HCT116 (cell line): Measurements from ENCODE around the gene CCNK. TPM values are rescaled to one million over a fixed set of nuclear protein-coding genes. Genes with fewer than 3 reads are reported as not detected.

Experiments
- ATAC-seq: fragments of 200-7000 bp; cut with Tn5 transposase; 2 replicates; pipeline ENCODE4 v1.9.1; 2020; ENCODE audit warnings: mild to moderate bottlenecking, moderate library complexity
- BruUV-seq: library from RNA; stranded (reverse); fragments of 400-500 nt; replicated peaks from 2 replicates; lab custom pipeline; 2021; lab: Mats Ljungman, UMichigan
- CTCF ChIA-PET: fragments of 300-600 bp; sonication (Branson Sonifier 250); formaldehyde crosslinking; loops from one replicate; lab custom pipeline; 2021; ENCODE audit warnings: antibody characterized with exemption; lab: Charles Lee
- POLR2A ChIA-PET: fragments of 300-600, 350-600 bp; sonication (Branson Sonifier 250); formaldehyde crosslinking; loops from one replicate; lab custom pipeline; 2021; ENCODE audit warnings: antibody characterized with exemption; lab: Charles Lee
- RAD21 ChIA-PET, 2 experiments: fragments of 300-600 bp; sonication (Branson Sonifier 250); formaldehyde crosslinking; loops; one replicate each; lab custom pipeline; 2023; ENCODE audit warnings: low total read pairs in 2 of 2; ENCODE audit not compliant: uncharacterized antibody in 2 of 2, unreplicated experiment in 2 of 2, low non-redundant PET in 1 of 2; lab: Charles Lee
- DNase-seq: peaks from one replicate; pipeline ENCODE4 v3.0.0-alpha.2; 2010; ENCODE audit warnings: low read depth, low spot score
- H2AFZ ChIP-seq: fragments of 200-600 bp; shearing (Covaris generic), sonication (generic); 2 replicates; pipeline ENCODE4 v1.6.1; 2017; ENCODE audit warnings: low read depth, mixed run types, mixed read lengths, antibody characterized with exemption, low read length; ENCODE audit not compliant: poor library complexity, severe bottlenecking
- H3K27ac ChIP-seq: 2 replicates; pipeline ENCODE4 v1.5.1; 2012; ENCODE audit warnings: low read depth, low read length
- H3K27me3 ChIP-seq: fragments of 200-600 bp; sonication (generic); 2 replicates; pipeline ENCODE4 v1.6.1; 2016; ENCODE audit warnings: mixed run types, low read length, mixed read lengths; ENCODE audit not compliant: insufficient read depth
- H3K36me3 ChIP-seq, 2 experiments: fragments of 200-500 bp in 1 of 2; fragments of 200-600 bp in 1 of 2; sonication (Bioruptor generic) in 1 of 2; sonication (generic) in 1 of 2; 2 replicates each; pipeline versions ENCODE4 v1.5.1 to v1.6.1; 2014 to 2016; ENCODE audit warnings: low read length in 2 of 2, inconsistent platforms in 1 of 2, mixed read lengths in 1 of 2, mixed run types in 1 of 2; ENCODE audit not compliant: insufficient read depth in 2 of 2, control insufficient read depth in 1 of 2
- H3K4me1 ChIP-seq, 2 experiments: fragments of 200-600 bp in 1 of 2; sonication (generic) in 1 of 2; 2 replicates each; pipeline versions ENCODE4 v1.5.1 to v1.6.1; 2012 to 2017; ENCODE audit warnings: low read length in 2 of 2, inconsistent platforms in 1 of 2, mild to moderate bottlenecking in 1 of 2, mixed read lengths in 1 of 2, mixed run types in 1 of 2, moderate library complexity in 1 of 2; ENCODE audit not compliant: insufficient read depth in 2 of 2, control insufficient read depth in 1 of 2
- H3K4me2 ChIP-seq: fragments of 200-600 bp; sonication (generic); 2 replicates; pipeline ENCODE4 v1.6.1; 2017; ENCODE audit warnings: mixed run types, low read length, mixed read lengths
- H3K4me3 ChIP-seq, 2 experiments: fragments of 200-600 bp in 1 of 2; sonication (generic) in 1 of 2; replicated peaks in 1 of 2; 2 replicates each; pipeline ENCODE4 v1.5.1; 2011 to 2016; ENCODE audit warnings: low read length in 2 of 2, control low read depth in 1 of 2, low read depth in 1 of 2, mild to moderate bottlenecking in 1 of 2, mixed read lengths in 1 of 2, mixed run types in 1 of 2
- H3K79me2 ChIP-seq: fragments of 200-600 bp; sonication (generic); 2 replicates; pipeline ENCODE4 v1.6.1; 2017; ENCODE audit warnings: mild to moderate bottlenecking, mixed run types, low read length, moderate library complexity, mixed read lengths; ENCODE audit not compliant: insufficient read depth
- H3K9ac ChIP-seq: fragments of 200-600 bp; sonication (generic); 2 replicates; pipeline ENCODE4 v1.6.1; 2016; ENCODE audit warnings: low read length, mixed read lengths
- H3K9me2 ChIP-seq: fragments of 200-600 bp; sonication (generic), shearing (Covaris generic); 2 replicates; pipeline ENCODE4 v1.6.1; 2017; ENCODE audit warnings: mixed run types, mild to moderate bottlenecking, moderate library complexity; ENCODE audit not compliant: insufficient read depth
- H3K9me3 ChIP-seq, 2 experiments: fragments of 200-500 bp in 1 of 2; fragments of 200-600 bp in 1 of 2; sonication (Bioruptor generic) in 1 of 2; sonication (generic) in 1 of 2; 2 replicates each; pipeline ENCODE4 v1.6.1; 2014 to 2017; ENCODE audit warnings: low read length in 2 of 2, mixed read lengths in 2 of 2, inconsistent platforms in 1 of 2, low read depth in 1 of 2, mild to moderate bottlenecking in 1 of 2, mixed run types in 1 of 2, moderate library complexity in 1 of 2; ENCODE audit not compliant: control insufficient read depth in 1 of 2, insufficient read depth in 1 of 2
- H4K20me1 ChIP-seq: fragments of 200-600 bp; sonication (generic), shearing (Covaris generic); 2 replicates; pipeline ENCODE4 v1.6.1; 2017; ENCODE audit warnings: mixed run types, mild to moderate bottlenecking, moderate library complexity; ENCODE audit not compliant: insufficient read depth
- ATF3 ChIP-seq: IDR thresholded peaks from 2 replicates; pipeline ENCODE4 v1.6.1; 2012
- CBX3 ChIP-seq: IDR thresholded peaks from 2 replicates; pipeline ENCODE4 v1.6.1; 2012; ENCODE audit warnings: low read depth
- CEBPB ChIP-seq: IDR thresholded peaks from 2 replicates; pipeline ENCODE4 v1.6.1; 2012; ENCODE audit warnings: low read depth
- CTCF ChIP-seq, 3 experiments: fragments of 200-600 bp in 1 of 3; sonication (generic) in 1 of 3; IDR thresholded peaks in 2 of 3; conservative IDR thresholded peaks in 1 of 3; 2 replicates each; pipeline ENCODE4 v1.5.1; 2012 to 2017; ENCODE audit warnings: low read depth in 2 of 3, low read length in 2 of 3, antibody characterized with exemption in 1 of 3, borderline replicate concordance in 1 of 3, control low read depth in 1 of 3, mild to moderate bottlenecking in 1 of 3, mixed read lengths in 1 of 3, mixed run types in 1 of 3, moderate library complexity in 1 of 3; ENCODE audit not compliant: insufficient read depth in 1 of 3
- EGR1 ChIP-seq: IDR thresholded peaks from 2 replicates; pipeline ENCODE4 v1.6.1; 2012; ENCODE audit warnings: low read depth
- EZH2phosphoT487 ChIP-seq: fragments of 200-600 bp; IDR thresholded peaks from 2 replicates; pipeline ENCODE4 v1.6.1; 2018; ENCODE audit warnings: antibody characterized with exemption, borderline replicate concordance
- JUND ChIP-seq: IDR thresholded peaks from 2 replicates; pipeline ENCODE4 v1.6.1; 2012
- MAX ChIP-seq: IDR thresholded peaks from 2 replicates; pipeline ENCODE4 v1.6.1; 2012
- POLR2A ChIP-seq: IDR thresholded peaks from 2 replicates; pipeline ENCODE4 v1.7.0; 2011; ENCODE audit warnings: borderline replicate concordance; ENCODE audit not compliant: insufficient read depth, insufficient read length; ENCODE audit errors: extremely low read depth
- POLR2AphosphoS5 ChIP-seq: IDR thresholded peaks from 2 replicates; pipeline ENCODE4 v1.6.1; 2011; ENCODE audit warnings: mild to moderate bottlenecking, low read depth, low read length, moderate library complexity
- RAD21 ChIP-seq: IDR thresholded peaks from 2 replicates; pipeline ENCODE4 v1.6.1; 2012; ENCODE audit warnings: low read depth, mild to moderate bottlenecking
- SIN3A ChIP-seq: IDR thresholded peaks from 2 replicates; pipeline ENCODE4 v1.6.1; 2012; ENCODE audit warnings: low read depth
- SP1 ChIP-seq: IDR thresholded peaks from 2 replicates; pipeline ENCODE4 v1.6.1; 2012; ENCODE audit warnings: low read depth
- SRF ChIP-seq: IDR thresholded peaks from 2 replicates; pipeline ENCODE4 v1.6.1; 2012; ENCODE audit warnings: low read depth
- ZNF274 ChIP-seq: fragments of 200-500 bp; sonication (Bioruptor generic); IDR thresholded peaks from 2 replicates; pipeline ENCODE4 v1.6.1; 2014; ENCODE audit warnings: mild to moderate bottlenecking, low read depth, low read length, inconsistent platforms
- intact Hi-C: fragments of 100-400 bp; cut with micrococcal nuclease; formaldehyde crosslinking; loops from 2 replicates; pipeline ENCODE4 v1.10.0; 2022
- total RNA-seq: library from RNA; stranded (reverse); gene quantifications from one replicate; pipeline ENCODE4 v1.2.1, GENCODE V29; 2021; ENCODE audit not compliant: unreplicated experiment

The CCNK gene
- total RNA-seq, 1 experiment from 2014 or later: 68.2 TPM

GRCh38 chr14:99552572-99553216 lies 71.5 kb downstream of the CCNK start (continued):
- TF ChIP-seq MAX (no peak), CBX3 (no peak), SIN3A (no peak)

- Histone ChIP-seq H3K4me1 (peaks cover 0 to 8% of the 10 kb centered on the region in 2 experiments; a peak in 2 of 4 replicates), H3K36me3 (no peaks in the 10 kb centered on the region), H3K9me2 (no peaks in the 10 kb centered on the region), H3K27ac (no peak overlapping the region), H3K9ac (no peak overlapping the region), H2AFZ (no peak overlapping the region), H3K4me3 (no peak overlapping the region), H3K9me3 (no peaks in the 10 kb centered on the region), H3K79me2 (peaks cover 38% of the 10 kb centered on the region), H3K27me3 (no peaks in the 10 kb centered on the region), H4K20me1 (no peaks in the 10 kb centered on the region), H3K4me2 (no peak overlapping the region)
- ChIA-PET CTCF (no interaction called here), RAD21 (no interaction called here), POLR2A (no interaction called here)
- intact Hi-C loops: no loop called here
- no peak for DNase-seq
- no peak for TF ChIP-seq RAD21
- no peak for TF ChIP-seq CBX3
- ATAC-seq: 0 out of 2 replicates have a peak, but pooled peaks have one; percentile 6
- no TSS peak for BruUV-seq
Observed at GRCh38 chr14:99554184-99554583, 73.0 kb downstream of the CCNK start.

GRCh38 chr14:99554757-99555531 lies 73.7 kb downstream of the CCNK start:
- Histone ChIP-seq H3K27me3 (no peaks in the 10 kb centered on the region), H3K4me3 (no peak overlapping the region), H3K27ac (no peak overlapping the region), H3K4me1 (peaks cover 0 to 8% of the 10 kb centered on the region in 2 experiments; a peak in 2 of 4 replicates), H3K9me2 (no peaks in the 10 kb centered on the region), H2AFZ (no peak overlapping the region), H3K79me2 (peaks cover 37% of the 10 kb centered on the region), H3K36me3 (no peaks in the 10 kb centered on the region), H4K20me1 (no peaks in the 10 kb centered on the region), H3K9me3 (no peaks in the 10 kb centered on the region), H3K9ac (no peak overlapping the region), H3K4me2 (0 out of 2 replicates have a peak overlapping the region, but pooled peaks have one; percentile 4)
- no peak for DNase-seq
- POLR2A ChIA-PET: no interaction called here
- no TSS peak for BruUV-seq
- RAD21 ChIA-PET: no interaction called here
- ATAC-seq: peak; percentile 49; the same call in 1 of the 2 replicates
- CTCF ChIA-PET: no interaction called here
- intact Hi-C loops: no loop called here
- TF ChIP-seq CTCF (IDR thresholded peaks at IDR 0.05 in 2 of 3, conservative IDR thresholded peaks at IDR 0.05 in 1 of 3; ENCODE audit: borderline replicate concordance in 1 of 3, insufficient read depth in 1 of 3, low read depth in 2 of 3, low read length in 2 of 3) (no peak), ZNF274 (no peak), POLR2A (no peak), CEBPB (no peak), EGR1 (no peak), EZH2phosphoT487 (no peak), SP1 (no peak), ATF3 (no peak), SRF (no peak), POLR2AphosphoS5 (no peak), SIN3A (no peak), JUND (no peak)
